ENCODE measurements around the gene PPDPF.
"Not testable (repeated sequence)": the region's sequence is repeated elsewhere in the genome, so short reads cannot be mapped to it uniquely, and the experiment has no call there.

The PPDPF gene

DNA sequence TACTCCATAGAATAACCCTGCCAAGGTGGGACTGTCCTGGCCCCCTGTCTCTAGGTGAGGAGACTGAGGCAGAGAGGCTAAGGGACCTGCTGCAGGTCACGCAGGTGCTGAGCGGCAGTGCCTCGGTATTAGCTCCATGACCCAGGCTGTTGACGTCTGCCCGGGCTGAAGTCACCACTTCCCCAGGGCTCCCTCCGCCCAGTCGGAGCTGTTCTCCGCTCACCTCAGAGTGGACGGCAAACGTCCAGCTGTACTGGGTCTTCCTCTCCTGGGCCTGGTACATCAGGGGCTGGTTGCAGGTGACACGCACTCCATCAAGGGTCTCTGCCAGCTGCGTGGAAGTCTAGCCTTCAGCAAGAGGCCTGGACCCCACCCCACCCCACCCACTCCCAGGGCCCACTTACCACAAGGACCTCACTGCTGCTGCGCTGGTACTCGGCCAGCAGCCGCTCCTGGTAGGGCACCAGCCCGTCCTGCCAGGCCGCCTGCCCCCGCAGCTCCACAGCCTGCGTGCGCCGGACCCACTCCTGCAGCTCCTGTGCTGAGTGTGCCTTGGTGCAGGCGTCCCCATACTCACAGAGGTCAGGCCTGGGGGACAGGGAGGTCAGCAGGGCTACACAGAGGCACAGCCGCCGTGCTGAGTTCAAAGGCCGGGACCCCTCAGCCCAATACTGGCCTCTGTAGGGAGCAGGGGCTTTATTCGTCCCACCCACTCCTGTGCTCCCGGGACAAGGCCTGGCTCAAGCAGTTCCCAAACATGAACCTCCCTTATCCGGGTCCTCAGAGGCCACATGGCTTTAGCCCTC lies 49.9 kb downstream of the PPDPF start:
- Histone ChIP-seq H3K4me3 (replicated peaks; ENCODE audit: insufficient read depth, low read length) (no peak overlapping the region), H3K27ac (replicated peaks) (no peak overlapping the region), H3K27me3 (ENCODE audit: insufficient read depth, poor library complexity, severe bottlenecking) (peaks cover 50% of the 10 kb centered on the region)
- TF ChIP-seq, protein P1, sequence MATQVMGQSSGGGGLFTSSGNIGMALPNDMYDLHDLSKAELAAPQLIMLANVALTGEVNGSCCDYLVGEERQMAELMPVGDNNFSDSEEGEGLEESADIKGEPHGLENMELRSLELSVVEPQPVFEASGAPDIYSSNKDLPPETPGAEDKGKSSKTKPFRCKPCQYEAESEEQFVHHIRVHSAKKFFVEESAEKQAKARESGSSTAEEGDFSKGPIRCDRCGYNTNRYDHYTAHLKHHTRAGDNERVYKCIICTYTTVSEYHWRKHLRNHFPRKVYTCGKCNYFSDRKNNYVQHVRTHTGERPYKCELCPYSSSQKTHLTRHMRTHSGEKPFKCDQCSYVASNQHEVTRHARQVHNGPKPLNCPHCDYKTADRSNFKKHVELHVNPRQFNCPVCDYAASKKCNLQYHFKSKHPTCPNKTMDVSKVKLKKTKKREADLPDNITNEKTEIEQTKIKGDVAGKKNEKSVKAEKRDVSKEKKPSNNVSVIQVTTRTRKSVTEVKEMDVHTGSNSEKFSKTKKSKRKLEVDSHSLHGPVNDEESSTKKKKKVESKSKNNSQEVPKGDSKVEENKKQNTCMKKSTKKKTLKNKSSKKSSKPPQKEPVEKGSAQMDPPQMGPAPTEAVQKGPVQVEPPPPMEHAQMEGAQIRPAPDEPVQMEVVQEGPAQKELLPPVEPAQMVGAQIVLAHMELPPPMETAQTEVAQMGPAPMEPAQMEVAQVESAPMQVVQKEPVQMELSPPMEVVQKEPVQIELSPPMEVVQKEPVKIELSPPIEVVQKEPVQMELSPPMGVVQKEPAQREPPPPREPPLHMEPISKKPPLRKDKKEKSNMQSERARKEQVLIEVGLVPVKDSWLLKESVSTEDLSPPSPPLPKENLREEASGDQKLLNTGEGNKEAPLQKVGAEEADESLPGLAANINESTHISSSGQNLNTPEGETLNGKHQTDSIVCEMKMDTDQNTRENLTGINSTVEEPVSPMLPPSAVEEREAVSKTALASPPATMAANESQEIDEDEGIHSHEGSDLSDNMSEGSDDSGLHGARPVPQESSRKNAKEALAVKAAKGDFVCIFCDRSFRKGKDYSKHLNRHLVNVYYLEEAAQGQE (IDR thresholded peaks at IDR 0.05; ENCODE audit: insufficient replicate concordance, low read depth): no peak
- no peak for DNase-seq (ENCODE audit: low read depth in 1 of 2, low spot score in 1 of 2)

DNA sequence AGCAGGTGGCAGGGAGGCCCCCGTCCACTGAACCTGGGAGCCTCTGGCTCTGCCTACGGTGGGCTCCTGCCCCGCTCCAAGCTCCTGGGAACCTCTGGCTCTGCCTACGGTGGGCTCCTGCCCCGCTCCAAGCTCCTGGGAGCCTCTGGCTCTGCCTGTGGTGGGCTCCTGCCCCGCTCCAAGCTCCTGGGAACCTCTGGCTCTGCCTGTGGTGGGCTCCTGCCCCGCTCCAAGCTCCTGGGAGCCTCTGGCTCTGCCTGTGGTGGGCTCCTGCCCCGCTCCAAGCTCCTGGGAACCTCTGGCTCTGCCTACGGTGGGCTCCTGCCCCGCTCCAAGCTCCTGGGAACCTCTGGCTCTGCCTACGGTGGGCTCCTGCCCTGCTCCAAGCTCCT lies 50.5 kb downstream of the PPDPF start:
- not testable (repeated sequence) for H3K4me3 ChIP-seq (replicated peaks; ENCODE audit: insufficient read depth, low read length); H3K27ac ChIP-seq (replicated peaks); DNase-seq (ENCODE audit: low read depth in 1 of 2, low spot score in 1 of 2)
- H3K27me3 ChIP-seq (ENCODE audit: insufficient read depth, poor library complexity, severe bottlenecking): peaks cover 51% of the 10 kb centered on the region

Data from HL-60 (cell line).